Mucosa of descending colon (tissue), 3 donors: Measurements from ENCODE around the gene XIRP2. TPM values are rescaled to one million over a fixed set of nuclear protein-coding genes. Genes with fewer than 3 reads are reported as not detected.

Experiments
- ATAC-seq: fragments of 200-7000 bp; cut with Tn5 transposase; one replicate; pipeline ENCODE4 v1.9.1; 2020; ENCODE audit warnings: mild to moderate bottlenecking, moderate library complexity
- DNase-seq, 3 donors: peaks; one replicate each; pipeline ENCODE4 v3.0.0-alpha.2; 2020
- H3K36me3 ChIP-seq: fragments of 200-600 bp; one replicate; pipeline ENCODE4 v1.8.0; 2021; ENCODE audit warnings: low read depth, mild to moderate bottlenecking
- H3K4me1 ChIP-seq: fragments of 200-600 bp; one replicate; pipeline ENCODE4 v1.8.0; 2021; ENCODE audit warnings: low read depth, mild to moderate bottlenecking
- H3K4me3 ChIP-seq: fragments of 200-600 bp; one replicate; pipeline ENCODE4 v1.8.0; 2021; ENCODE audit warnings: mild to moderate bottlenecking
- H3K9me3 ChIP-seq: fragments of 200-600 bp; one replicate; pipeline ENCODE4 v1.8.0; 2021; ENCODE audit warnings: mild to moderate bottlenecking
- CTCF ChIP-seq: fragments of 200-600 bp; IDR thresholded peaks from one replicate; pipeline ENCODE4 v1.8.0; 2022; ENCODE audit warnings: antibody characterized with exemption, mild to moderate bottlenecking
- intact Hi-C, 2 donors: fragments of 100-400 bp; cut with DNase I in 1 of 2; cut with micrococcal nuclease in 1 of 2; formaldehyde crosslinking; loops; one replicate each; pipeline versions ENCODE4 v1.11.0 to v1.11.1; 2022; cut with DNase I, micrococcal nuclease
- total RNA-seq, 3 donors: library from RNA; stranded (reverse); fragmentation: NEBNext Ultra II Directional in 2 of 3; extraction: Animal tissue kit (Norgen Biotek cat#: 25700) in 2 of 3; gene quantifications; one replicate each; pipeline versions ENCODE4 v1.2.1 to v1.2.4, GENCODE V29; 2021 to 2023
- donor health status: DM: no; HTN: no; CAD: no; lungs with moderate emphysema.
- donor health status: DM: no; HTN: no; CAD: no.
- donor health status: DM: no; HTN: yes; CAD: no.

Gene XIRP2
- total RNA-seq, 3 donors from 2014 or later = 0.29 to 0.55 TPM; not detected in 1

- Histone ChIP-seq H3K4me3 (no peak overlapping the region), H3K36me3 (no peaks in the 10 kb centered on the region), H3K9me3 (no peaks in the 10 kb centered on the region), H3K4me1 (no peaks in the 10 kb centered on the region)
- intact Hi-C loops = no loop called here
- no peak for ATAC-seq
- no peak for DNase-seq
- TF ChIP-seq CTCF = no peak
Observed at GRCh38 chr2:166867874-166868514, 20.3 kb upstream of the XIRP2 start.

- Histone ChIP-seq H3K36me3 (no peaks in the 10 kb centered on the region), H3K4me1 (no peaks in the 10 kb centered on the region), H3K9me3 (no peaks in the 10 kb centered on the region), H3K4me3 (no peak overlapping the region)
- intact Hi-C loops = no loop called here
- TF ChIP-seq CTCF = no peak
- no peak for ATAC-seq
- no peak for DNase-seq
Observed at GRCh38 chr2:166870346-166870745, 17.9 kb upstream of the XIRP2 start.

- Histone ChIP-seq H3K36me3 (no peaks in the 10 kb centered on the region), H3K4me3 (no peak overlapping the region), H3K4me1 (no peaks in the 10 kb centered on the region), H3K9me3 (no peaks in the 10 kb centered on the region)
- ATAC-seq (no peak), DNase-seq (no peak)
- intact Hi-C loops = no loop called here
- TF ChIP-seq CTCF = no peak
Observed at GRCh38 chr2:166881177-166881576, 7.1 kb upstream of the XIRP2 start.

GRCh38 chr2:166882851-166883250 is 5.4 kb upstream of the XIRP2 start:
- no peak overlapping the region for H3K4me3 ChIP-seq
- H3K4me1 ChIP-seq = no peaks in the 10 kb centered on the region
- ATAC-seq (no peak), DNase-seq (no peak)
- no peaks in the 10 kb centered on the region for H3K9me3 ChIP-seq
- H3K36me3 ChIP-seq = no peaks in the 10 kb centered on the region
- TF ChIP-seq CTCF = no peak
- intact Hi-C loops = no loop called here

GRCh38 chr2:166891727-166892126 is 3.4 kb downstream of the XIRP2 start:
- no peak overlapping the region for H3K4me3 ChIP-seq
- H3K4me1 ChIP-seq = no peaks in the 10 kb centered on the region
- no peak for DNase-seq
- no peak for TF ChIP-seq CTCF
- H3K36me3 ChIP-seq = no peaks in the 10 kb centered on the region
- ATAC-seq = no peak
- intact Hi-C loops = no loop called here
- no peaks in the 10 kb centered on the region for H3K9me3 ChIP-seq

- no peaks in the 10 kb centered on the region for H3K9me3 ChIP-seq
- DNase-seq (no peak), ATAC-seq (no peak)
- no peak for TF ChIP-seq CTCF
- H3K4me3 ChIP-seq = no peak overlapping the region
- intact Hi-C loops = no loop called here
- no peaks in the 10 kb centered on the region for H3K36me3 ChIP-seq
- no peaks in the 10 kb centered on the region for H3K4me1 ChIP-seq
Observed at GRCh38 chr2:166892397-166892796, 4.1 kb downstream of the XIRP2 start.
